A549 treated with GW870086 at 1 μM for 4 hours (cell line): ENCODE data around the gene DNPH1. TPM values are rescaled to one million over a fixed set of nuclear protein-coding genes. Genes with fewer than 3 reads are reported as not detected.

Experiments used
- total RNA-seq: library from RNA; stranded (reverse); fragments of 200-300 nt; extraction: Qiagen RNA extraction; gene quantifications from 5 replicates; pipeline ENCODE4 v1.2.3, GENCODE V29; 2022; ENCODE audit warnings: low read depth

Gene DNPH1
- total RNA-seq, result 79.1 to 97.6 TPM (median 96.2 TPM) in 5 replicates

GRCh38 chr6:43228951-43229802 is at the start of gene DNPH1:
Gene DNPH1 (minus strand): TSS chr6:43229481. CDS start chr6:43229456, 25 bp downstream.

GRCh38 chr6:43242908-43243663 is 13.8 kb upstream of the DNPH1 start, which contains the start of gene TTBK1:
Gene TTBK1 (plus strand): TSS chr6:43243481. CDS start chr6:43246661, 3,180 bp downstream.

GRCh38 chr6:43181942-43182860 is 47.1 kb downstream of the DNPH1 start, which contains the start of gene CUL9:
Gene CUL9 (plus strand): TSS chr6:43182196. CDS start chr6:43184311, 2,115 bp downstream.

Other genes starting within 250 kb of the DNPH1 start
- gene PPP2R5D, start 244.9 kb downstream of the DNPH1 start, total RNA-seq, result 22.6 to 28.0 TPM (median 26.5 TPM) in 5 replicates
- gene MEA1, start 215.5 kb downstream of the DNPH1 start, total RNA-seq, result 87.9 to 98.7 TPM (median 93.7 TPM) in 5 replicates
- gene KLHDC3, start 215.2 kb downstream of the DNPH1 start, total RNA-seq, result 24.7 to 28.7 TPM (median 26.6 TPM) in 5 replicates
- gene RRP36, start 207.9 kb downstream of the DNPH1 start, total RNA-seq, result 70.0 to 78.6 TPM (median 71.7 TPM) in 5 replicates
- 6.2 to 8.3 TPM (median 6.9 TPM) in 5 replicates for gene CUL7, start 175.6 kb downstream of the DNPH1 start, total RNA-seq
- gene MRPL2, start 170.0 kb downstream of the DNPH1 start, total RNA-seq, result 51.5 to 69.5 TPM (median 54.8 TPM) in 5 replicates
- gene KLC4, start 169.8 kb downstream of the DNPH1 start, total RNA-seq, result 5.1 to 8.2 TPM (median 6.4 TPM) in 5 replicates
- 3.7 to 5.3 TPM (median 4.4 TPM) in 5 replicates for gene PTK7, start 153.2 kb downstream of the DNPH1 start, total RNA-seq
- gene SRF, start 58.2 kb downstream of the DNPH1 start, total RNA-seq, result 12.3 to 16.1 TPM (median 15.8 TPM) in 5 replicates
- gene CUL9, start 47.3 kb downstream of the DNPH1 start, total RNA-seq, result 5.6 to 10.0 TPM (median 8.2 TPM) in 5 replicates
- gene TTBK1, start 14.0 kb upstream of the DNPH1 start, total RNA-seq, result 0.03 to 0.11 TPM (median 0.08 TPM) in 5 replicates
- not detected in 5 replicates for gene SLC22A7, start 68.8 kb upstream of the DNPH1 start, total RNA-seq
- gene CRIP3, start 79.3 kb upstream of the DNPH1 start, total RNA-seq, result 0.37 to 1.0 TPM (median 0.53 TPM) in 5 replicates
- gene ZNF318, start 140.2 kb upstream of the DNPH1 start, total RNA-seq, result 3.8 to 5.3 TPM (median 5.1 TPM) in 5 replicates
- gene ABCC10, start 198.1 kb upstream of the DNPH1 start, total RNA-seq, result 6.2 to 11.6 TPM (median 10.6 TPM) in 5 replicates
- gene DLK2, start 226.1 kb upstream of the DNPH1 start, total RNA-seq, result 5.1 to 7.8 TPM (median 6.8 TPM) in 5 replicates
- 14.8 to 20.2 TPM (median 18.9 TPM) in 5 replicates for gene TJAP1, start 248.1 kb upstream of the DNPH1 start, total RNA-seq